ENCODE results near the gene GEN1.
"Not testable (repeated sequence)": the region's sequence is repeated elsewhere in the genome, so short reads cannot be mapped to it uniquely, and the experiment has no call there.

Gene GEN1

DNA sequence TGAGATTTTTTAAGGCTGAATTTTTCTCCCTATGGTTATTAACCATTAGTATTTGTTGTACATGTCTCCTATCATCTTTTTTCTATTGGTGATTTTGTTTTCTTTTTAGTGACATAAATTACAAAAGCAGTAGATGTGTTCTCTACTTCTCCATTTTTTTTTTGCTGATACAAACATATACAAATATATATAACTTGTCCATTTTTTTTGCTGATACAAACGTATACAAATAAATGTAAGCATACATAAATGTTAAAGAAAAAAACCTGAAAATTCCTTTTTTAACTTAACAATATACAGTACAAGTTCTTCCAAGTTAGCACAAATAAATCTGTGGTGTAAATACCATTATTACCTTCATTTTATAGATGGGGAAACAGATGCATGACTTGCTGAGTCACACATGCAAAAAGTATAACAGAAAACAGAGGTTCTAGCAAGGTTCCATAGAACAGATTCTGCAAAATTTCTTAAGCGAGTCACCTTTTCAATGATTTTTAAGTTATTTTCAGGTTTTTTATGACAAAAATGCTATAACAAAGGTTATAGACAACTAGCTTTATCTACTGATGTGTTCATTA is 64.4 kb downstream of the GEN1 start:
- H3K9me3 ChIP-seq (ENCODE audit: low read length), result no peaks in the 10 kb centered on the region
- no peaks in the 10 kb centered on the region for H3K4me1 ChIP-seq (ENCODE audit: insufficient read depth, low read length)
- H3K27ac ChIP-seq (ENCODE audit: low read depth, low read length), result no peak overlapping the region
- no peaks in the 10 kb centered on the region for H3K27me3 ChIP-seq (ENCODE audit: control insufficient read depth in 1 of 2, insufficient read depth in 2 of 2, low read length in 2 of 2)
- no peak overlapping the region for H3K4me3 ChIP-seq (ENCODE audit: low read depth in 1 of 2, low read length in 2 of 2)
- no peak overlapping the region for H3K9ac ChIP-seq (ENCODE audit: low read length)
- no peaks in the 10 kb centered on the region for H3K36me3 ChIP-seq (ENCODE audit: insufficient read depth, low read length)

DNA sequence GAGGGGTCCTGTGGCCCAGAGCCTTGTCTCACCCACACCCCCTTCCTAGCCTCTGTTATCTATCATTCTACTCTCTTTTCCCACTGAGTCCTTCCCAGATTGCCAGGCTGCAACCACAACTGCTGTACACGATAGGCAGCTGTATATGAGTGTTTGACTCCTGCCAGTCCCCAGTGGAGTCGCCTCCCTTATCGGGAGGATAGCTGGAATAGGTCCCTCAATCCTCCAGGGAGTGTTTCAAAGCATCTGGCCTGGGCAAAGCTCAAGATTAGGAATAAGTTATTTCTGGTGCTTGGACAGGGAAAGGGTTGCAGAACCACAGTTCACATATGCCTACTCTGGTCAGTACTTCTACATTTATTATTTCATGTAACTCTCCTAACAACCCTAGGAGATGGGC is 67.1 kb downstream of the GEN1 start:
- H3K27me3 ChIP-seq (ENCODE audit: control insufficient read depth in 1 of 2, insufficient read depth in 2 of 2, low read length in 2 of 2), result no peaks in the 10 kb centered on the region
- H3K36me3 ChIP-seq (ENCODE audit: insufficient read depth, low read length), result no peaks in the 10 kb centered on the region
- H3K27ac ChIP-seq (ENCODE audit: low read depth, low read length), result no peak overlapping the region
- H3K4me1 ChIP-seq (ENCODE audit: insufficient read depth, low read length), result no peaks in the 10 kb centered on the region
- no peak overlapping the region for H3K4me3 ChIP-seq (ENCODE audit: low read depth in 1 of 2, low read length in 2 of 2)
- H3K9ac ChIP-seq (ENCODE audit: low read length), result no peak overlapping the region
- H3K9me3 ChIP-seq (ENCODE audit: low read length), result no peaks in the 10 kb centered on the region

DNA sequence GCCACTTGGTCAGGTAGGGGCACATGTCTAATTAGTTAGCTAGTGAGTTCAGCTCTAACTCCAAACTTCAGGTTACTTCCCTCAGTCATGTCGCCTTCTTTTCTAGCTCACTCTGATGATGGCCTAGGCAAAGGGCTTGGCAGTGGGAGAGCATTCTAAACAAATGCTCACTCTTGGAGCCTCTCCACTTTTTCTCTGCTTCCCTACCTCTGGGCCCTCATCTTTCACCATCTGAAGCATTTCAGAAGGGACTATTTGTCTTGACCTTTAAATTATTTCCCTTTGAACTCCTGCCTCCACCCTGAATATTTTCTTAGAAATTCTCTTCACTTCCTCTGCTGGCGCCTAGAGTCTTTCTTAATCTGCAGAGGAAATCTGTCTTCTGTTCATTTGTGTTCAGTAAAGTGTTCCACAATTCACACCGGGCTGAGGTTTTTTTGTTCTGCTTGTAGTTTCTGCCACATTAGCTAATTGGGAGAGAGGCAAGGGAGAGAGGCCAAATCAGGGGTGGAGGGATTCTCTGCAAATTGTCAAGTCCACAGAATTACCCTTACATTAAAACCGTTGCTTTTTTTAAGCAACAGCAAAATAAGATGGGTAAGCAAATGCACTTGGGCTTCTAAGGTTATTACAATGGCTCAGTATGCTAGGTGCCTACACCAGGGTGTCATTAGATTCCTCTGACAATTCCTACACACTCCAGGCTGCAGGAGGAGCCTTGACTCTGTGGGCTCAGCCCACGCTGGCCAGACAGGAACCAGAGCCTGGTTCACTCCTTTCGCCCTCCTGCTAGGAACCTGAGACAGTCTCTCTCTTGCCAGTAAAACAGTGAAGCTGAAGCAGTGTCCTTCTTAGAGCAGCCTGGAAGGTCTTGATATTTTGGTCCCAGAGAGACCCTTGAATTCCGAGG is 67.9 kb downstream of the GEN1 start:
- H3K9me3 ChIP-seq (ENCODE audit: low read length), result no peaks in the 10 kb centered on the region
- H3K9ac ChIP-seq (ENCODE audit: low read length), result no peak overlapping the region
- H3K4me3 ChIP-seq (ENCODE audit: low read depth in 1 of 2, low read length in 2 of 2), result no peak overlapping the region
- no peaks in the 10 kb centered on the region for H3K36me3 ChIP-seq (ENCODE audit: insufficient read depth, low read length)
- no peaks in the 10 kb centered on the region for H3K27me3 ChIP-seq (ENCODE audit: control insufficient read depth in 1 of 2, insufficient read depth in 2 of 2, low read length in 2 of 2)
- no peaks in the 10 kb centered on the region for H3K4me1 ChIP-seq (ENCODE audit: insufficient read depth, low read length)
- H3K27ac ChIP-seq (ENCODE audit: low read depth, low read length), result no peak overlapping the region

DNA sequence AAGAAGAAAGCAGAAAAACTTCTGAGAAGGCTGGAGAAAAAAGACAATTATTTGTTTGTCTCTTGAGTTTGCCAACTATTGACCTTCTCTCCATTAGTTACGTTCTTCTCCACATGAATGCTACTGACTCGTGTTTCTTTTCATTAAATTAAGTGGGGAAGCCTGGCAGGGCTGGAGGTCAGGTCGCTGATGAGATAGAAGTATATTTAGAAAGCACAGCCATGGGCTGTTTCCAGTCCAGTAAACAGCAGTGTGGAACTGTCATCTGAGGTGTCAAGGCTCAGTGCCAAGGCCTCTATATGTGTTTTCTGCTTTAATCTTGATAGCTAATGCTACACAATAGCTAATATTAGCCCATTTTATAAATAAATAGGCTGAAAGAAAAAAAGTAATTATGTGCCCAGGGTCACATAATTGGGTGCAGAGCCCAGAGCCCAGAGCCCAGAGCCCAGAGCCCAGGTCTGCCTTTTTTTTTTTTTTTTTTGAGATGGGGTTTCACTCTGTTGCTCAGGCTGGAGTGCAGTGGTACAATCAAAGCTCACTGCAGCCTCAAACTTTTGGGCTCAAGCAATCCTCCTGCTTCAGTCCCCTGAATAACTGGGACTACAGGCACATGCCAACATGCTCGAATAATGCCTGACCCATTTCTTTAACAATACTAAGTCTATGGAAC is 68.6 kb downstream of the GEN1 start:
- Histone ChIP-seq H3K36me3 (ENCODE audit: insufficient read depth, low read length) (no peaks in the 10 kb centered on the region), H3K27me3 (ENCODE audit: control insufficient read depth in 1 of 2, insufficient read depth in 2 of 2, low read length in 2 of 2) (no peaks in the 10 kb centered on the region), H3K4me3 (ENCODE audit: low read depth in 1 of 2, low read length in 2 of 2) (no peak overlapping the region), H3K9me3 (ENCODE audit: low read length) (no peaks in the 10 kb centered on the region), H3K4me1 (ENCODE audit: insufficient read depth, low read length) (no peaks in the 10 kb centered on the region), H3K27ac (ENCODE audit: low read depth, low read length) (no peak overlapping the region), H3K9ac (ENCODE audit: low read length) (no peak overlapping the region)

DNA sequence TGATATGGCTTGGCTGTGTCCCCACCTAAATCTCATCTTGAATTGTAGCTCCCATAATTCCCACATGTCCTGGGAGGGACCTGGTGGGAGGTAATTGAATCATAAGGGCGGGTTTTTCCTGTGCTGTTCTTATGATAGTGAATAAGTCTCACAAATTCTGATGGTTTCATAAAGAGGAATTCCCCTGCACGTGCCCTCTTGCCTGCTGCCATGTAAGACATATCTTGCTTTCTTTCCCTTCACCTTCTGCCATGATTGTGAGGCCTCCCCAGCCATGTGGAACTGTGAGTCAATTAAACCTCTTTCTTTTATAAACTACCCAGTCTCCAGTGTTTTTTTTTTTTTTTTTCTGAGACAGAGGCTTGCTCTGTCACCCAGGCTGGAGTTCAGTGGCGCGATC is 69.7 kb downstream of the GEN1 start:
- H3K4me3 ChIP-seq (ENCODE audit: low read depth in 1 of 2, low read length in 2 of 2); H3K4me1 ChIP-seq (ENCODE audit: insufficient read depth, low read length); H3K36me3 ChIP-seq (ENCODE audit: insufficient read depth, low read length); H3K27me3 ChIP-seq (ENCODE audit: control insufficient read depth in 1 of 2, insufficient read depth in 2 of 2, low read length in 2 of 2); H3K9me3 ChIP-seq (ENCODE audit: low read length); H3K27ac ChIP-seq (ENCODE audit: low read depth, low read length); H3K9ac ChIP-seq (ENCODE audit: low read length): not testable (repeated sequence)

GRCh38 chr2:17827316-17827715 is 73.4 kb downstream of the GEN1 start:
- H3K9ac ChIP-seq (ENCODE audit: low read length), result no peak overlapping the region
- H3K27ac ChIP-seq (ENCODE audit: low read depth, low read length), result no peak overlapping the region
- no peaks in the 10 kb centered on the region for H3K9me3 ChIP-seq (ENCODE audit: low read length)
- peaks cover 8% of the 10 kb centered on the region for H3K4me1 ChIP-seq (ENCODE audit: insufficient read depth, low read length)
- peaks cover 5 to 10% of the 10 kb centered on the region in 2 donors for H3K27me3 ChIP-seq (ENCODE audit: control insufficient read depth in 1 of 2, insufficient read depth in 2 of 2, low read length in 2 of 2)
- H3K4me3 ChIP-seq (ENCODE audit: low read depth in 1 of 2, low read length in 2 of 2), result no peak overlapping the region
- H3K36me3 ChIP-seq (ENCODE audit: insufficient read depth, low read length), result no peaks in the 10 kb centered on the region

DNA sequence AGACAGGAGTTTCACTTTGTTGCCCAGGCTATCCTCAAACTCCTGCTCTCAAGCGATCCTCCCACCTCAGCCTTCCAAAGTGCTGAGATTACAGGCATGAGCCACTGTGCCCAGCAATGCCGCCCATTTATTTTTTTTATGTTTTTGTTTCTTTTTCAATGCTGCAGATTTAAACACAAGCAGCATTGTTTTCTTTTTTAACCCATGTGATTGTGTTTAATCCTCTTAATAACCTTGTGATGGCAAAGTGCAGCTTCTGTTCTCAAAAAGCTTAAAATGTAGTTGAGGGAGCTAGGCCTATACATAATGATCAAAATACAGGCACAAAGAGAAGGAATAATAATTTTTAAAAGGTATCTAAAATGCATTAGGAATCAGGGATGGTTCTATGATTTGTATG is 73.8 kb downstream of the GEN1 start:
- Histone ChIP-seq H3K9me3 (ENCODE audit: low read length) (no peaks in the 10 kb centered on the region), H3K36me3 (ENCODE audit: insufficient read depth, low read length) (no peaks in the 10 kb centered on the region), H3K27ac (ENCODE audit: low read depth, low read length) (no peak overlapping the region), H3K4me1 (ENCODE audit: insufficient read depth, low read length) (peaks cover 8% of the 10 kb centered on the region), H3K27me3 (ENCODE audit: control insufficient read depth in 1 of 2, insufficient read depth in 2 of 2, low read length in 2 of 2) (peaks cover 5 to 10% of the 10 kb centered on the region in 2 donors), H3K9ac (ENCODE audit: low read length) (no peak overlapping the region), H3K4me3 (ENCODE audit: low read depth in 1 of 2, low read length in 2 of 2) (no peak overlapping the region)

DNA sequence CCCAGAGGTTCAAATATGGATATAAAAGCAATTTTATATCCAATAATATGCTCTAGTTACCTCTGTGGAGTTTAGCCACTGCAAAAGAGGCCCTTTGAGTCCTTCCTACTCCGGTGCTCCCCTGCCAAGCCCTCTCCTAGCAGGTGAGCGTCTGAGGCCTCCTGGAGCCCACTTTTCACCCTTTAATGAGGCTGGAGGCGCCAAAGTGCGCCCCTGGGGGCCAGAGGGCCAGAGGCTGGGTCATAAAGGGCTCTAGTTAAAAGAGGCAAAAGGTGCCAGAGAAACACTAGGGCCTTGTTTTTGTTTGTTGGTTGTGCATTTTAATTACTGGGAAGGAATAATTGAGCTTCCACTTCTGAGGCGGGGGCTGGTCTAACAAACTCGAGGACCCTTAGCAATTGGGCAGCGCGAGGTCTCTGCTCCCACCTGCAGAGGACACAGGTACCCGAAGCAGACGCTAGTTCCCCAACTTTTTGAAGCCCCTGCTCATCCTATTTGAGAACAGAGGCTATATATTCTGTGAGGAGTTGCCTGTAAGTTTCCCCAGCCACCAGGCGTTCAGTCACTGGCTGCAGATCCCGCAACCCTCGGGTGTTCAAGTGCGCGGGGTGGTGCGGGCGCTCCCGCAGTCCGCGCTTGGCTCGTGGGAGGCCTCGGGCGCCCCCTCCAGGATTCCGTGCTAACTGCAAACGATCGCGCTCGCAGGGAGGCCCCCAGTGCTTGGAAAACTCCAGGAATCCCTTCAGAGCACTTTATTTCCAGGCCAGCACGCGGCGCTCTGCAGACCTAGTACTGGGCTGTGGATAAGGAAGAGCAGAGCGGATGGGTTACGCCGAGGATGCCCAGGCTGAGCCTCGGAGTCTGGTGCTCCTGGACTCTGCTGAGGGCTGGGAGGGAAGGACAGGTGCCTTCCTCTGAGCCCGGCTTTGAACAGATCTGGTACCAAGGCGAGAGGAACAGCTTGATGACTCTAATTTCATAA is 76.4 kb downstream of the GEN1 start:
- Histone ChIP-seq H3K9me3 (ENCODE audit: low read length) (no peaks in the 10 kb centered on the region), H3K36me3 (ENCODE audit: insufficient read depth, low read length) (no peaks in the 10 kb centered on the region), H3K27me3 (ENCODE audit: control insufficient read depth in 1 of 2, insufficient read depth in 2 of 2, low read length in 2 of 2) (peaks cover 5 to 10% of the 10 kb centered on the region in 2 donors), H3K4me3 (ENCODE audit: low read depth in 1 of 2, low read length in 2 of 2) (peak overlapping the region in 1 of 2 donors; percentile 0), H3K27ac (ENCODE audit: low read depth, low read length) (no peak overlapping the region), H3K9ac (ENCODE audit: low read length) (no peak overlapping the region), H3K4me1 (ENCODE audit: insufficient read depth, low read length) (peaks cover 8% of the 10 kb centered on the region)

DNA sequence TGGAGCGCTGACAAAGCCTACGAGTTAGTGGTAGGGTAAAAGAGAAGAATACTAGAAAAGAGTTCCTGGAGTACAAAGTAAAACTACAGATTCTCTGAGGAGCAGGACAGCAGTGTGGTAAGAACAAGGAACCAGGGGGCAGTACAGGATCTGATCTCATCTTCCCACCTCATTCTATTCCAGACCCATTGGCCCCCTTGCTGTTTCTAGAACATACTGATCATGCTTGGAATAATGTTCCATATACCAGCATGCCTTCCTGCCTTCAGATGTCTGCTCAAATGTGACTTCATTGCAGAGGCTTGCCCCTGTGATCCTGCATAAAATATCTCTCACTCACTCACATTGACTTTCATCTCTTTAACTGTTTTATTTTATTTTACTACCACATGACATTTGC is 81.6 kb downstream of the GEN1 start:
- Histone ChIP-seq H3K4me3 (ENCODE audit: low read depth in 1 of 2, low read length in 2 of 2) (no peak overlapping the region), H3K27me3 (ENCODE audit: control insufficient read depth in 1 of 2, insufficient read depth in 2 of 2, low read length in 2 of 2) (peaks cover 1 to 8% of the 10 kb centered on the region in 2 donors), H3K36me3 (ENCODE audit: insufficient read depth, low read length) (no peaks in the 10 kb centered on the region), H3K4me1 (ENCODE audit: insufficient read depth, low read length) (peaks cover 4% of the 10 kb centered on the region), H3K27ac (ENCODE audit: low read depth, low read length) (no peak overlapping the region), H3K9me3 (ENCODE audit: low read length) (no peaks in the 10 kb centered on the region), H3K9ac (ENCODE audit: low read length) (no peak overlapping the region)

All from muscle layer of colon (tissue), 2 donors.